IPS-20b (cell line): ENCODE results near the gene SELE.

Experiments used
- H3K27ac ChIP-seq: one replicate; pipeline ENCODE4 v1.5.1; 2013; ENCODE audit warnings: low read length
- H3K27me3 ChIP-seq: 2 replicates; pipeline ENCODE4 v1.6.1; 2013; ENCODE audit warnings: mild to moderate bottlenecking, low read length, inconsistent platforms; ENCODE audit not compliant: insufficient read depth
- H3K36me3 ChIP-seq: 2 replicates; pipeline ENCODE4 v1.6.1; 2013; ENCODE audit warnings: low read depth, mild to moderate bottlenecking, inconsistent platforms, low read length, moderate library complexity; ENCODE audit not compliant: insufficient read depth
- H3K4me1 ChIP-seq: 2 replicates; pipeline ENCODE4 v1.6.1; 2013; ENCODE audit warnings: mild to moderate bottlenecking, control low read depth, inconsistent platforms, low read length, moderate library complexity; ENCODE audit not compliant: insufficient read depth
- H3K4me3 ChIP-seq: 2 replicates; pipeline ENCODE4 v1.5.1; 2013; ENCODE audit warnings: mild to moderate bottlenecking, low read length, inconsistent platforms
- H3K9ac ChIP-seq: 2 replicates; pipeline ENCODE4 v1.6.1; 2013; ENCODE audit warnings: low read depth, mild to moderate bottlenecking, inconsistent platforms, low read length, moderate library complexity
- H3K9me3 ChIP-seq: 2 replicates; pipeline ENCODE4 v1.6.1; 2013; ENCODE audit warnings: mild to moderate bottlenecking, low read depth, low read length, inconsistent platforms; ENCODE audit not compliant: insufficient read depth

The SELE gene

GRCh38 chr1:169733924-169734323, at the start of gene SELE:
TSS of gene SELE (minus strand) at chr1:169734079. CDS start at chr1:169733612, 467 bp downstream.
- Histone ChIP-seq H3K27me3 (no peaks in the 10 kb centered on the region), H3K27ac (no peak within 1 kb of the TSS), H3K4me3 (no peak within 1 kb of the TSS), H3K36me3 (no peaks in the 10 kb centered on the region), H3K9me3 (no peaks in the 10 kb centered on the region), H3K9ac (no peak within 1 kb of the TSS), H3K4me1 (peaks cover 5% of the 10 kb centered on the region; the same call in 1 of the 2 replicates)

DNA sequence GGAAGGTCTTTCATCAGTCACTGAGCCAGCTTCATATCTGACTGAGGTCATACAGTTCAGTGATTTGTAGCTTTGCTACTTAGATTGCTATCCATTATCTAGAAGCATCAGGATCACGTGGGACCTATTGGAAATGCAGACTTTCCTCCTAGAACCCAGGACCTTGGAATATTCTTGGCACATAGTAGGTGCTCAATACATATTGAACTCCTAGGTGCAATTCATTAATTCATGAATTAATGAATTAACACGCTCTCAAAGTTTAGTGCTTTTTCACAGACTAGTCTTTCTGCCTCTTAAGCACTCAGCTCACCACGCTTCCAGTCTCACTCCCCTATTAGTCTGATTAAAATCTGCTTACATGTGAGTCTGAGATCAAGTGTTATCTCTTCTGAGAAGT, 48.7 kb upstream of the SELE start:
- no peak overlapping the region for H3K9ac ChIP-seq
- no peak overlapping the region for H3K27ac ChIP-seq

DNA sequence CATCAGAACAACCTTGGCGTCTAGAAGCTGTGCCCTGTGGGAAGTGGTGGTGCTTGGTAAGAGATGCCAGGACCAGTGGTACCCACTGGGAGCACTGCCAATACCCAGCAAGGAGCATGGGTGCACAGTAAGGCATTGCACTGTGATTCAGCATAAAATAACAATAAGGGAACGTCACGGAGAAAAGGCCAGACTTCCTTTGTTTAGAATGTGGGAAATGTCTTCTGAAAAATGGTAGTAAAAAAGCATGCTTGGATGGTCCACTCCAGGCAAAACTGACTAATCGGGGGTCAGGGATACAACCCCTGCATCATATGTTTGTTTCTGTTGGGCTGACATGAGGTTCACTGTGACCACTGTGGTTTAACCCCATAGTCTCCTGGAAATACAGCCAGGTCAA, 46.1 kb upstream of the SELE start:
- H3K9ac ChIP-seq, result no peak overlapping the region
- H3K27ac ChIP-seq, result no peak overlapping the region
- no peak overlapping the region for H3K4me3 ChIP-seq
- no peaks in the 10 kb centered on the region for H3K27me3 ChIP-seq
- no peaks in the 10 kb centered on the region for H3K9me3 ChIP-seq
- H3K4me1 ChIP-seq, result peaks cover 9% of the 10 kb centered on the region
- no peaks in the 10 kb centered on the region for H3K36me3 ChIP-seq

More for the DNA sequence above, 48.7 kb upstream of the SELE start:
- H3K4me3 ChIP-seq, result no peak overlapping the region
- no peaks in the 10 kb centered on the region for H3K36me3 ChIP-seq
- H3K9me3 ChIP-seq, result no peaks in the 10 kb centered on the region
- H3K4me1 ChIP-seq, result peaks cover 9% of the 10 kb centered on the region
- H3K27me3 ChIP-seq, result no peaks in the 10 kb centered on the region; the same call in 1 of the 2 replicates

GRCh38 chr1:169779150-169779549, 45.3 kb upstream of the SELE start:
- Histone ChIP-seq H3K9ac (no peak overlapping the region), H3K4me3 (no peak overlapping the region), H3K27ac (no peak overlapping the region), H3K27me3 (no peaks in the 10 kb centered on the region), H3K36me3 (no peaks in the 10 kb centered on the region), H3K4me1 (peaks cover 9% of the 10 kb centered on the region), H3K9me3 (no peaks in the 10 kb centered on the region)

- H3K9me3 ChIP-seq, result no peaks in the 10 kb centered on the region
- H3K36me3 ChIP-seq, result no peaks in the 10 kb centered on the region
- no peak overlapping the region for H3K27ac ChIP-seq
- no peak overlapping the region for H3K4me3 ChIP-seq
- no peaks in the 10 kb centered on the region; the same call in 1 of the 2 replicates for H3K27me3 ChIP-seq
- peaks cover 9% of the 10 kb centered on the region for H3K4me1 ChIP-seq
- no peak overlapping the region for H3K9ac ChIP-seq
These were observed 42.6 kb upstream of the SELE start for GRCh38 chr1:169776440-169776839.

DNA sequence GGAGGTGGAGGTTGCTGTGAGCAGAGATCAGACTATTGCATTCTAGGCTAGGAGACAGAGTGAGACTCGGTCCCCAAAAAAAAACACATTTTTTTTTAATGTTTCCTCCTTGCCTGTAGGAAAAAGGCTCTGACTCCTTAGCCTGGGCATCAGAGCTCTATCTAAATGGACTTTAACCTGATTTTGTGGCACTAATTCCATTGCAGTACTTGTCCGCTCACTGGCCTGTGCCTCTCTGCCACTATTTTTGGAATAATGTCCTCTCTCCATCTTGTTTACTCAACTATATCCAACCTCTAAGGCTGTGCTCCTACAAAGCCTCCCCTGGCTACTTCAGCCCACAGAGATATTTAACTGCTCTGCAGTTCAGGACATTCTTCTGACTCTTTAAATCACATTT, 34.3 kb upstream of the SELE start:
- no peaks in the 10 kb centered on the region; the same call in 1 of the 2 replicates for H3K27me3 ChIP-seq
- H3K36me3 ChIP-seq, result no peaks in the 10 kb centered on the region
- H3K9me3 ChIP-seq, result no peaks in the 10 kb centered on the region

DNA sequence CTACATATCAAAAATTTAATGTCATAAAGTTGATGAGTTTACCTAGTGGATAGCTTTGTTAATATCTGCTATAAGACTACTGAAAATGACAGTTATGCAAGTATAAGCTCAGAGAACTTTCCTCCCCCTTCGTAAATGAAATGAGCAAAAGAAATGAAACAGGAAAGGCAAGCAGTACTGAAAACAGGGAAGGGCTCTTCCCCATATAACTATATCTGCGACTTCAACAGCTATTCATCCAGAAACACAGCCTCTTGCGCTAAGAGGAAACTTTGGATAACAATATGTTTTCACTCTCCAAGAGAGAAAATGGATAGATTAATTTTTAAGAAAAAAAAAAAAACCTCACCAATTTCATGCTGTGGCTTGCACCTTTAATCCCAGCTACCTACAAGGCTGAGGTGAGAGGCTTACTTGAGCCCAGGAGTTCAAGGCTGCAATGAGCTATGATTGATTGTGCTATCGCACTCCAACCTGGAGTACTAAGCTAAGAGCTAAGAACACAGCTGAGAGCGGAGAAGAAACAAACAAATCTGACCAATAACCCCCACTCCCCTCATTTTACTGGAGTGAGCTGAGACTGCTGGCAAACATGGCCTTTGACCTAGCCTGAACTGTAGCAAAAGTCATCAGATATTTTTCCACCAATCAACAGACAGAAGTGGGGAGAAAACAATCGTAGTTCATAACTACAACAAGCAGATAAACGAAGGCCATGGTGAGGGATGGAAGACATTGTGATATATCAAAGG, 31.9 kb upstream of the SELE start:
- Histone ChIP-seq H3K36me3 (no peaks in the 10 kb centered on the region), H3K27ac (no peak overlapping the region), H3K4me1 (no peaks in the 10 kb centered on the region), H3K4me3 (no peak overlapping the region), H3K9me3 (no peaks in the 10 kb centered on the region), H3K27me3 (no peaks in the 10 kb centered on the region), H3K9ac (no peak overlapping the region)

More for the DNA sequence above, 34.3 kb upstream of the SELE start:
- Histone ChIP-seq H3K27ac (no peak overlapping the region), H3K4me1 (no peaks in the 10 kb centered on the region), H3K4me3 (no peak overlapping the region), H3K9ac (no peak overlapping the region)

- Histone ChIP-seq H3K9ac (no peak overlapping the region), H3K27me3 (no peaks in the 10 kb centered on the region), H3K36me3 (no peaks in the 10 kb centered on the region), H3K27ac (no peak overlapping the region), H3K4me1 (no peaks in the 10 kb centered on the region), H3K9me3 (0 out of 2 replicates have a peak, but pooled peaks cover 2% of the 10 kb centered on the region), H3K4me3 (no peak overlapping the region)
These were observed 31.0 kb upstream of the SELE start for GRCh38 chr1:169764919-169765318.

DNA sequence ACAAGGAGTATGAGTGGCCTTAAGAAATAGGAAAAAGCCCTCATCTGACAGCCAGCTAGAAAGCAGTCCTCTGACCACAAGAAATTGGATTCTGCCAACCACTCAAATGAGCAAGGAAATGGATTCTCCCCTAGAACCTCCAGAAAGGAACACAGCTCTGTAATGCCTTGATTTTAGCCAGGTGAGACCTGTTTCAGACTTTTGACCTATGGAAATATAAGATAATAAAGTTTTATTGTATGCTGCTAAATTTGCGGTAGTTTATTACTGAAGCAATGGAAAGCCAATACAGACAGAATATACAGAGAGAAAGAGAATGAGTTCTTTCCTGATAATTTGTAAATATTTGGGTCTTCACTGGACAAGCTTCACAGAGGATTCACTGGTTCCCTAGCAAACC, 28.8 kb upstream of the SELE start:
- Histone ChIP-seq H3K27me3 (no peaks in the 10 kb centered on the region), H3K4me3 (no peak overlapping the region), H3K4me1 (no peaks in the 10 kb centered on the region), H3K9me3 (peaks cover 13% of the 10 kb centered on the region), H3K36me3 (no peaks in the 10 kb centered on the region), H3K9ac (no peak overlapping the region), H3K27ac (no peak overlapping the region)

- H3K27ac ChIP-seq, result no peak overlapping the region
- no peak overlapping the region for H3K9ac ChIP-seq
- no peak overlapping the region for H3K4me3 ChIP-seq
- H3K36me3 ChIP-seq, result no peaks in the 10 kb centered on the region
- peaks cover 13% of the 10 kb centered on the region for H3K9me3 ChIP-seq
- H3K27me3 ChIP-seq, result no peaks in the 10 kb centered on the region
- no peaks in the 10 kb centered on the region for H3K4me1 ChIP-seq
These were observed 25.2 kb upstream of the SELE start for GRCh38 chr1:169759038-169759437.

DNA sequence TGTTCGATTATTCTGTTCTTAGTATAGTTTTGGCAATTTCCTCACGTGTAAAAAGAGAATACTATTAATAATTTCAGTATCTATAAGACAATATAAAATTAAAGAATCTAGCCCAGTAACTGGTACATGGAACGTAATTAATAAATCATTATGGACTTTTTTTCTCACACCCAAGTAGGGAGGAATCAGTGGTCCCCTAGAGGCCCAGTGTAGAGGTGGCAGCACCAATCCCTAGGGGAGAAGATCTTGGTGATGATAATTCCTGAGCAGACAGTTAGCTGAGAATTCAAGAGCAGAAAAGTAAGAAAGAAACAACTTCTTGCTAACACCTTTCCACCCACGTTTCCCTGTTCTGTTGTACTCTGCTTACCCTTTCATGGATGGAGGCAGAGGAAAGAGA, 19.7 kb upstream of the SELE start:
- Histone ChIP-seq H3K27me3 (no peaks in the 10 kb centered on the region), H3K4me3 (no peak overlapping the region), H3K9ac (no peak overlapping the region), H3K27ac (no peak overlapping the region), H3K9me3 (peaks cover 1% of the 10 kb centered on the region), H3K4me1 (no peaks in the 10 kb centered on the region), H3K36me3 (no peaks in the 10 kb centered on the region)

- H3K4me3 ChIP-seq, result no peak overlapping the region
- no peaks in the 10 kb centered on the region for H3K36me3 ChIP-seq
- no peaks in the 10 kb centered on the region for H3K9me3 ChIP-seq
- H3K9ac ChIP-seq, result no peak overlapping the region
- H3K4me1 ChIP-seq, result peaks cover 14% of the 10 kb centered on the region
- no peaks in the 10 kb centered on the region for H3K27me3 ChIP-seq
- no peak overlapping the region for H3K27ac ChIP-seq
These were observed 16.2 kb upstream of the SELE start for GRCh38 chr1:169750041-169750440.
